ENCODE measurements around the gene TUBA8. TPM values are rescaled to one million over a fixed set of nuclear protein-coding genes. Genes with fewer than 3 reads are reported as not detected.

The TUBA8 gene
- total RNA-seq, 1 donor = 0.36 TPM

- no peak overlapping the region for H3K27ac ChIP-seq (ENCODE audit: low read depth, low read length)
- peaks cover 30% of the 10 kb centered on the region for H3K27me3 ChIP-seq (ENCODE audit: insufficient read depth, low read length)
- H3K4me1 ChIP-seq (ENCODE audit: insufficient read depth, low read length) = no peaks in the 10 kb centered on the region
- H2AFZ ChIP-seq (ENCODE audit: low read length) = no peak overlapping the region
- no peaks in the 10 kb centered on the region for H3K9me3 ChIP-seq (ENCODE audit: low read depth, low read length)
- no peak overlapping the region for H3K4me3 ChIP-seq (ENCODE audit: insufficient read depth, low read length)
- peaks cover 15% of the 10 kb centered on the region for H4K20me1 ChIP-seq (ENCODE audit: insufficient read depth, low read length)
- DNase-seq (ENCODE audit: insufficient read length, low spot score, missing footprints) = peak; percentile 37
- TF ChIP-seq CTCF (IDR thresholded peaks at IDR 0.05; ENCODE audit: extremely low read depth, low read depth, low read length) = no peak
- H3K4me2 ChIP-seq (ENCODE audit: insufficient read depth, low read length) = no peak overlapping the region
- H3K36me3 ChIP-seq (ENCODE audit: insufficient read depth, low read length) = no peaks in the 10 kb centered on the region
- no peaks in the 10 kb centered on the region for H3K79me2 ChIP-seq (ENCODE audit: insufficient read depth, low read length)
Observed at GRCh38 chr22:18111759-18112330, 1.2 kb downstream of the TUBA8 start.

GRCh38 chr22:18112440-18112839 lies 1.8 kb downstream of the TUBA8 start:
- Histone ChIP-seq H3K27ac (ENCODE audit: low read depth, low read length) (no peak overlapping the region), H4K20me1 (ENCODE audit: insufficient read depth, low read length) (peaks cover 15% of the 10 kb centered on the region), H3K27me3 (ENCODE audit: insufficient read depth, low read length) (peaks cover 30% of the 10 kb centered on the region), H3K9me3 (ENCODE audit: low read depth, low read length) (no peaks in the 10 kb centered on the region), H3K79me2 (ENCODE audit: insufficient read depth, low read length) (no peaks in the 10 kb centered on the region), H3K4me2 (ENCODE audit: insufficient read depth, low read length) (no peak overlapping the region), H2AFZ (ENCODE audit: low read length) (no peak overlapping the region), H3K36me3 (ENCODE audit: insufficient read depth, low read length) (no peaks in the 10 kb centered on the region), H3K4me1 (ENCODE audit: insufficient read depth, low read length) (no peaks in the 10 kb centered on the region), H3K4me3 (ENCODE audit: insufficient read depth, low read length) (no peak overlapping the region)
- TF ChIP-seq CTCF (IDR thresholded peaks at IDR 0.05; ENCODE audit: extremely low read depth, low read depth, low read length) = no peak
- no peak for DNase-seq (ENCODE audit: insufficient read length, low spot score, missing footprints)

- no peak overlapping the region for H3K27ac ChIP-seq (ENCODE audit: low read depth, low read length)
- no peaks in the 10 kb centered on the region for H3K36me3 ChIP-seq (ENCODE audit: insufficient read depth, low read length)
- TF ChIP-seq CTCF (IDR thresholded peaks at IDR 0.05; ENCODE audit: extremely low read depth, low read depth, low read length) = no peak
- H3K9me3 ChIP-seq (ENCODE audit: low read depth, low read length) = no peaks in the 10 kb centered on the region
- H3K4me2 ChIP-seq (ENCODE audit: insufficient read depth, low read length) = no peak overlapping the region
- peaks cover 15% of the 10 kb centered on the region for H4K20me1 ChIP-seq (ENCODE audit: insufficient read depth, low read length)
- H3K79me2 ChIP-seq (ENCODE audit: insufficient read depth, low read length) = no peaks in the 10 kb centered on the region
- no peak for DNase-seq (ENCODE audit: insufficient read length, low spot score, missing footprints)
- H3K4me3 ChIP-seq (ENCODE audit: insufficient read depth, low read length) = no peak overlapping the region
- peaks cover 30% of the 10 kb centered on the region for H3K27me3 ChIP-seq (ENCODE audit: insufficient read depth, low read length)
- H2AFZ ChIP-seq (ENCODE audit: low read length) = no peak overlapping the region
- no peaks in the 10 kb centered on the region for H3K4me1 ChIP-seq (ENCODE audit: insufficient read depth, low read length)
Observed at GRCh38 chr22:18113680-18114394, 3.2 kb downstream of the TUBA8 start.

- Histone ChIP-seq H3K4me1 (ENCODE audit: insufficient read depth, low read length) (no peaks in the 10 kb centered on the region), H3K4me3 (ENCODE audit: insufficient read depth, low read length) (no peak overlapping the region), H2AFZ (ENCODE audit: low read length) (no peak overlapping the region), H3K79me2 (ENCODE audit: insufficient read depth, low read length) (no peaks in the 10 kb centered on the region), H3K4me2 (ENCODE audit: insufficient read depth, low read length) (no peak overlapping the region), H3K9me3 (ENCODE audit: low read depth, low read length) (no peaks in the 10 kb centered on the region), H3K27me3 (ENCODE audit: insufficient read depth, low read length) (peaks cover 30% of the 10 kb centered on the region), H3K36me3 (ENCODE audit: insufficient read depth, low read length) (no peaks in the 10 kb centered on the region), H3K27ac (ENCODE audit: low read depth, low read length) (no peak overlapping the region), H4K20me1 (ENCODE audit: insufficient read depth, low read length) (peaks cover 15% of the 10 kb centered on the region)
- DNase-seq (ENCODE audit: insufficient read length, low spot score, missing footprints) = no peak
- TF ChIP-seq CTCF (IDR thresholded peaks at IDR 0.05; ENCODE audit: extremely low read depth, low read depth, low read length) = no peak
Observed at GRCh38 chr22:18114495-18114894, 3.9 kb downstream of the TUBA8 start.
